ENCODE measurements around the gene PACS1.
A peak's percentile ranks its signal among the peaks of the same experiment; 100 is the strongest.

Gene PACS1

DNA sequence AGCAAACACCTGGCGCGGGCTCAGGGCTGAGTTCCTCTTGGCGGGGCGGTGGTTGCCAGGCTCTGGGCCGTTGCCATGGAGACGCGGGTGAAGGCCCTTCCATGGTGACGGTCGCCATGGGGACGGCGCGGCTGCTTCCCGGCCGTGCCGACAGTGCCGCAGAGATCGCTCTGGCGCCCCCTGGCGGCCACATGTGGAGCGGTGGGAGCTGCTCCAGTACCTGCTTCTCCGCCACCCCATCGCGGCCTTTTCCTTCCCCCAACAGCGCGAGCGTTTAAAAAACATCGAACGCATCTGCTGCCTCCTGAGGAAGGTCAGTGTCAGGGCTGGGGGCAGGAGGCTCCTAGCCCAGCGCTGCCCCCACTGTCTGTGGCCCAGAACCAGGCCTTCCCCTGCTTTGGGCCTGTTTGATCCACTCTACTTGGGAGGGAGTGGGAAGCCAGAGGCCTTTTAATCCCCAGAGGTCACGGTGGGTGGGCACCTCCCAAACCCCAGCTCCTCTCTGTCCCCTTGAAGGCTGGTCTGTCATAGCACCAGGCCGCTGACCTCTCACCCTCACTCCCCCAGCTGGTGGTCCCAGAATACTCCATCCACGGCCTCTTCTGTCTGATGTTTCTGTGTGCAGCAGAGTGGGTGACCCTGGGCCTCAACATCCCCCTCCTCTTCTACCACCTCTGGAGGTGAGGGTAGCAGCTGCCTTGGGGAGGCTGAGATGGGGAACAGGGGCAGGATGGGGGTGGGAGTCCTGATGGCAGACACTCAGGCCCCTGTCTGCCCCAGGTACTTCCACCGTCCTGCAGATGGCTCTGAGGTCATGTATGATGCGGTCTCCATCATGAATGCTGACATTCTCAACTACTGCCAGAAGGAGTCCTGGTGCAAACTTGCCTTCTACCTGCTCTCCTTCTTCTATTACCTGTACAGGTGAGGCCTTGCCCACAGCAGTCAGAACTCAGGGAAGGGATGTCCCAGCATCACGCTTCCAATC lies 212.7 kb downstream of the PACS1 start:
- TF ChIP-seq, protein P1, sequence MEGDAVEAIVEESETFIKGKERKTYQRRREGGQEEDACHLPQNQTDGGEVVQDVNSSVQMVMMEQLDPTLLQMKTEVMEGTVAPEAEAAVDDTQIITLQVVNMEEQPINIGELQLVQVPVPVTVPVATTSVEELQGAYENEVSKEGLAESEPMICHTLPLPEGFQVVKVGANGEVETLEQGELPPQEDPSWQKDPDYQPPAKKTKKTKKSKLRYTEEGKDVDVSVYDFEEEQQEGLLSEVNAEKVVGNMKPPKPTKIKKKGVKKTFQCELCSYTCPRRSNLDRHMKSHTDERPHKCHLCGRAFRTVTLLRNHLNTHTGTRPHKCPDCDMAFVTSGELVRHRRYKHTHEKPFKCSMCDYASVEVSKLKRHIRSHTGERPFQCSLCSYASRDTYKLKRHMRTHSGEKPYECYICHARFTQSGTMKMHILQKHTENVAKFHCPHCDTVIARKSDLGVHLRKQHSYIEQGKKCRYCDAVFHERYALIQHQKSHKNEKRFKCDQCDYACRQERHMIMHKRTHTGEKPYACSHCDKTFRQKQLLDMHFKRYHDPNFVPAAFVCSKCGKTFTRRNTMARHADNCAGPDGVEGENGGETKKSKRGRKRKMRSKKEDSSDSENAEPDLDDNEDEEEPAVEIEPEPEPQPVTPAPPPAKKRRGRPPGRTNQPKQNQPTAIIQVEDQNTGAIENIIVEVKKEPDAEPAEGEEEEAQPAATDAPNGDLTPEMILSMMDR (IDR thresholded peaks at IDR 0.05; ENCODE audit: insufficient read depth, missing control alignments), result peak; percentile 70
- FAIRE-seq, result no peak

DNA sequence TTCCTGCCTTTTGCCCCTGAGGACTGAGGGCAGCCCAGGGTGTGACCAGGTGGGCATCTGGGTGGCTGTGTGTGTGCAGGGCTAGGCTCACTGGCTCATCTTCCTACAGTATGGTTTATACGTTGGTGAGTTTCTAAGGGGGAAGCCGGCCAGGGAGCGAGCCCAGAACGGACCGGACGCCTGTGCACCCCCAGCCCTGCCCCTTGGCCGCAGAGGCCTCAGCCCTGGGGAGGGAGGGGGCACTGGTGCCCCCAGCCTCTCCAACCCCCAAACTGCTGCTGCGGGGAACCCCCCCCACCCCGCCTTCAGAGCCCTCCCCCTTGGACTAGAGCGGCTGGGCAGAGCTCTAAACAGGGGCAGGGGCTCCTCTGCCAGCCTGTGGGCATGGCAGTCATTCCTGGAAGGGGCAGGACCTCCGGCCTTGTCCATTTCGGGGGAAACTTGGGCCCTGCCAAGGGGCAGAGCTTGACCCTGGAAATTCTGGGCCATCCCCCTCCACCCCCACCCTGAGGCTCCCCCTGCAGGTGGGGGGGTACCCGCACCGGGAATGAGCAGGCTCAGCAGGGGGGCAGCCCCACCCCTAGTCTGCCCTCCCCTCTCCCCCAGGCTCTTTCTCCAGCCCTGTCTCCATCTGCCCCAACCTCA lies 213.5 kb downstream of the PACS1 start:
- TF ChIP-seq, protein P1 (IDR thresholded peaks at IDR 0.05; ENCODE audit: insufficient read depth, missing control alignments), result no peak
- FAIRE-seq (no peak), DNase-seq (ENCODE audit: insufficient read length, low spot score) (no peak)

More for the DNA sequence above, 212.7 kb downstream of the PACS1 start:
- DNase-seq (ENCODE audit: insufficient read length, low spot score), result peak; percentile 99

DNA sequence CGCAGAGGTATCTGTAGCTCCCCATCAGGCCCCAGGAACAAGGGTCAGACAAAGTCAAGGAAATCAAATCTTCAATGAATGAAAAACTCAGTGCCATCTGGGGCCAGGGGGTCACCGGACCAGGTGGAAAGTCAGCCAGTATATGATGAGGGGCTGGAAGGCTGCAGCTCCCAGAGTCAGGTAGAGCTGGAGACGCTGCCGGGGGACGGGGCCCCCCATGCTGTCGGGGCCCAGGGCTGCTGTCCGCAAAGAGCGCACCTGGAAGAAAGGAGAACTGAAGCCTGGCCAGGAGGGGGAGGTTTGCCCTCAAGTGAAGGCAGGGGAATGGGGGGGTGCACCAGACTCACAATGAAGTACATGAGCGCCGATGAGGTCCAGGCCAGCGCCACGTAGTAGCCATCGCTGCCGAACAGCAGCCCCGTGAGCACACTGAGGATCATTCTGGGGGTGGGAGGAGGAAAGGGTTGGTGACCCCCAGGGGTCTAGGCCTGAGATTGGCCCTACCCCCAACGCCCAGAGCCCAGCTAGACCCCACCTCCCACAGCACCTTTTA lies 214.5 kb downstream of the PACS1 start:
- TF ChIP-seq, protein P1 (IDR thresholded peaks at IDR 0.05; ENCODE audit: insufficient read depth, missing control alignments), result no peak
- no peak for FAIRE-seq
- no peak for DNase-seq (ENCODE audit: insufficient read length, low spot score)

DNA sequence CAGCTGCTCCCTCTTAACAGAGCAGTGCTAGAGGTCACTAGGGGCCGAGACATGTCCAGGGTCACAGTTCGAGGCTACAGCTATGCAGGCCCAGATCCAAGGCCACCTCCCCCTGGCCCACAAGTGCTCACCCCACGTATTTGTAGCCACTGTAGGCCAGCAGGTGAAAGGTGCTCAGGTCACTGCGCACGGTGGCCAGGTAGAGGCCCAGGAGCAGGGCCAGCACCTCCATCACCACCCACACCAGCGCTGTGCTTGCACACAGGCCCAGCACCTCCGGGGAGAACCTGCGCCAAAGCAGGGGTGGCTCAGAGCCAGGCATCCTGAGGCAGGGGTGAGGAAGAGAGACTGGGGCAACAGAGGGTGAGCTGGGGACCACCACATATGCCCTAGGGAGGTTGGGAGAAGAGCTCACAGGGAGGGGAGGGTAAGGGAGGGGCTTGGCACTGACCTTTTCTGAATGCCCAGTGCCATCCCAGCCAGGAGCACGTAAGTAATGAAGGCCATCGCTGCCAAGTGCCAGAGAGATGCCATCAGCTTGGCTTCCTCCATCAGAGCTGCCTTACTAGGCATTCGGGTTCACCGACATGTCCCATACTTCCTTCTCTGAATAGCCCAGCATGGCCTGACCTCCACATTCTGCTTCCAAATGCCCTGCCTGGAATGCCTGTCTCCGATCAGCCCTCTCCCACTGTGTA lies 215.3 kb downstream of the PACS1 start:
- FAIRE-seq (no peak), DNase-seq (ENCODE audit: insufficient read length, low spot score) (no peak)
- TF ChIP-seq, protein P1 (IDR thresholded peaks at IDR 0.05; ENCODE audit: insufficient read depth, missing control alignments), result no peak

- FAIRE-seq, result no peak
These were observed 216.6 kb downstream of the PACS1 start for GRCh38 chr11:66286699-66287098.

GRCh38 chr11:66287211-66287888 lies 217.3 kb downstream of the PACS1 start:
- DNase-seq (ENCODE audit: insufficient read length, low spot score) (no peak), FAIRE-seq (no peak)
- TF ChIP-seq, protein P1 (IDR thresholded peaks at IDR 0.05; ENCODE audit: insufficient read depth, missing control alignments), result no peak

More at GRCh38 chr11:66286699-66287098, 216.6 kb downstream of the PACS1 start:
- TF ChIP-seq, protein P1 (IDR thresholded peaks at IDR 0.05; ENCODE audit: insufficient read depth, missing control alignments), result no peak
- no peak for DNase-seq (ENCODE audit: insufficient read length, low spot score)

All from D721Med (cell line).